SHP77 (cell line): Measurements from ENCODE around the gene LRBA.
"Not testable (repeated sequence)": the region's sequence is repeated elsewhere in the genome, so short reads cannot be mapped to it uniquely, and the experiment has no call there.

Experiments
- DNase-seq, 2 experiments: peaks; one replicate each; lab custom pipeline; 2025; lab: John Stamatoyannopoulos, UW

Gene LRBA

DNA sequence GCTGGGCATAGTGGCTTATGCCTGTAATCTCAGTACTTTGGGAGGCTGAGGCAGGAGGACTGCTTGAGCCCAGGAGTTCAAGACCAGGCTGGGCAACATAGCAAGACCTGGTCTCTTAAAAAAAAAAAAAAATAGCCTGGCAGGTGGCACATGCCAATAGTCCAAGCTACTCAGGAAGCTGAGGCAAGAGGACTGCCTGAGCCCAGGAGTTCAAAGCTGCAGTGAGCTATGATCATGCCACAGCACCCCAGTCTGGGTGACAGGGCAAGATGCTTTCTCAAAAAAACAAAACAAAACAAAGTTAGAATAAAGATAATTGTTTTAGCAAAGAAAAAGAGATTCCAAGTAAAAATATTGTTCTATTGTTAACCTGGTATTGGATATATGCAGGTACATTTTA lies 75.0 kb downstream of the LRBA start:
- no peak for DNase-seq

DNA sequence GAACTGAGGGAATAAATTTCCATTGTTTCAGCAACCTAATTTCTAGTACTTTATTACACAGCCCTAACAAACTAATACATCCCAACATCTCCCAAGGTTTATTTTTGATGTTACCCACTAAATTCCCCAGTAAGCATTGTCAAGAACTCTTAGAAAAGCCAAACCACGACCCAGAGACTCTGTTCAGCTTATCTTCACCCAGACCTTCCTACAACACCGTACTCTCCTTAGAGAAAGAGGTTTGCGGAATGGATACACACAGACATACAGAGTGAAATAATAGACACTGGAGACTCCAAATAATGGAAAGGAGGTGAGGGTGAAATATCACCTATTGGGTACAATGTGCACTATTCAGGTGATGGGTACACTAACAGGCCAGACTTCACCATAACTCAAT lies 75.6 kb downstream of the LRBA start:
- no peak for DNase-seq

DNA sequence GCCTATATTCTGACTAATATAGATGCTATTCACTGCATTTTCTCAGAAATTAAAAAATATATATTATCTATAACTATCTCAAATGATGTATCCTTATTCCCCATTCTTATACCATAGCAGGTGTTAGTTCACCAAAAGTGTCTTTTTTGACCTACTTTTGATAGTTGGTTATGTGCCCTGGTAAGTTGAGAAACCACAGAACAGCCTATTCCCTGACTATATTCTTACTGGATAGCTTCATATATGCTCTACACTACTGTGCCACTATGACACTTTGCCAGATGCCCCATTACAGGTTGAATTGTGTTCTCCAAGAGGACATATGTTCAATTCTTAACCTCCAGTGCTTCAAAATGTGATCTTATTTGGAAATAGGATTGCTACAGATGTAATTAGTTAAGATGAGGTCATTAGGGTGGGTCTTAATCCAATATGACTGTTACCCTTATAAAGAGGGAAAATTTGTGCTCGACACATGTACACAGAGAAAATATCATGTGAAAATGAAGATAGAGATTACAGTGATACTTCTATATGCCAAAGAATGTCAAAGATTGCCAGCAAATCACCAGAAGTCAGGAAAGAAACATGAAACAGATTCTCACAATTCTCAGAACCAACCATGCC lies 76.1 kb downstream of the LRBA start:
- no peak for DNase-seq

DNA sequence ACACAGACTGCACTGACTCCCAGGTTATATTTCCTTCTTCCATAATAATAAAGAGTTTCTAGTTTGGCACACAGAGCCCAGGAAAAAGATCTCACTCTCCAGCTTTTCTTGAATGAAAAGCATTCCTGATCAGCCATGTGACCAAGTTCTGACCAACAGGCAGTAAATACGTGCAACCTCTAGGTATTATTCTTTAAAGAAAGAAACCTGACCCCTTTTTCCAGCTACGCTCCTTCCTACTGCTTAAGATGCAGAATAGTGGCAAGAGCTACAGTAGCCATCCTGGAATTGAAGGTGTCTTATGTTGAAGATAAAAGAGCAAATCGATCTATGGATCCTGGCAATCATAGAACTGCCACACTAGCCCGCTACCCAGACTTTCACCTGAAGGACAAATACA lies 76.7 kb downstream of the LRBA start:
- no peak for DNase-seq

DNA sequence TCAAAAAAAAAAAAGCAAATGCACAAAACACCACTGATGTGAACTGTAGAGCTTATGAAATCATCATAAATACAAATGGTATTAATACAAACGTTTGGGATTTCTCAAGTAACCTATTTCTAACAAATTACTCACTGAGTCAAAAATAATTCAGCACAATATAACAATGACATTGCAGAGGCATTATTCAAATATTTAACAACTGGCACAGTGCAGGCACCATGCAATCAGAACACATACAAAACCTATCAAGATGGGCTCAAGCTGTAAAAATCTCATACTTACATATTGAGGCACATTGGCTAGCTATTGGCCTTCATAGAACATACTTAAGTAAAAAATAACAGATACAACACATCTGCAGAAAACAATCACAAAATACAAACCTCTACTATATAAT lies 81.1 kb downstream of the LRBA start:
- no peak for DNase-seq

DNA sequence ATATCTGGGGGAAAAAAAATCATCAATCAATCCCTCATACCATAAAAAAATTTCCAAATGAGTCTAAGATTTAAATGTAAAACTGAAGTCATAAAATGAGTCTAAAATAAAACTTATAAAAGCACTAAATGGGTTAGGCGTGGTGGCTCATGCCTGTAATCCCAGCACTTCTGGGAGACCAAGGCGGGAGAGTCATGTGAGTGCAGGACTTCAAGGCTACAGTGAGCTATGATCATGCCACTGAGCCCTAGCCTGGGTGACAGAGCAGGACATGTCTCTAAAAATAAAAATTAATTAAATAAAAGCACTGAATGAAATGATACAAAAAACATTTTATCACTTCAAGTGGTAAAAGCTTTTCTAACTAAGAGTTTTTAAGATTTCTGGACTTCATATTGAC lies 83.3 kb downstream of the LRBA start:
- DNase-seq = no peak

DNA sequence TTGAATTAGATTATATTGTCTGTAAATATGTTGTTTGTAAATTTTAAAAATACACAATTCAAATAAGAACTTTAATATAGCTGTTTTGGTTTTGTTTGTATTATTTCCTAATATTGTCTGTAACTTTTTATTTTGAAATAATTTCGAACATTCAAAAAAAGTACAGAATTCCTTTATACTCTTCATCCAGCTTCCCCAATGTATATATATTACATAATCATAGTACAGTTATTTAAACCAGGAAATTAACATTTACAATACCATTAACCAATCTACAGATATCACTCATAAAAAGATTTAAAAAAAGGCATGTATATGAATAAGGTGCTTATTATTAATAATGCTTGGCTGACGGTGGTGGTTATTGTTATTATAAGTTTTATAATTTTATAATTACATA lies 84.1 kb downstream of the LRBA start:
- DNase-seq = no peak

DNA sequence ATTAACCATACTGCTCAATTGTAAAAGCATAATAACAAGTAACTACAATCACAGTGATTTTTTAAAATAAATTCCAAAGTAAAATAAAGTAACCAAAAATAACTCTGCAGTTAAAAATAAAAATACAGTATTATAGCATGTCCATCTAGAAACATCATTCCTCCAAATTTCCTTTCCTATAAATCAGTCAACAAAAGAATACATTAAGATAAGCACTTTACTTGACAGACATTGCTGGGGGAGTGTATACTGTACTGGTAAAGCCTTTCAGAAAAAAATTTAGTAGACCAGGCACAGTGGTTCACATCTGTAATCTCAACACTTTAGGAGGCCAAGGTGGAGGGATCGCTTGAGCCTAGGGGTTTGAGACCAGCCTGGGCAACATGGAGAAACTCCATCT lies 91.1 kb downstream of the LRBA start:
- no peak for DNase-seq

DNA sequence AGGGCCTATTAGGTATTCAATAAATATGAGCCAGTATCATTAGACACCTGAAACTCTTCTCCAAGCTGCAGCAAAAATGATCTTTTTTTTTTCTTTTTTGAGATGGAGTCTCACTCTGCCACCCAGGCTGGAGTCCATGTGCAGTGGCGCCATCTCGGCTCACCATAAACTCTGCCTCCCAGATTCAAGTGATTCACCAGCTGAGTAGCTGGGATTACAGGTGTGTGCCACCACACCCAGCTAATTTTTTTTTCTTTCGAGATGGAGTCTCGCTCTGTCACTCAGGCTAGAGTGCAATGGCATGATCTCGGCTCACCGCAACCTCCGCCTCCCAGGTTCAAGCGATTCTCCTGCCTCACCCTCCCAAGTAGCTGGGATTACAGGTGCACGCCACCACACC lies 93.6 kb downstream of the LRBA start:
- not testable (repeated sequence) for DNase-seq

DNA sequence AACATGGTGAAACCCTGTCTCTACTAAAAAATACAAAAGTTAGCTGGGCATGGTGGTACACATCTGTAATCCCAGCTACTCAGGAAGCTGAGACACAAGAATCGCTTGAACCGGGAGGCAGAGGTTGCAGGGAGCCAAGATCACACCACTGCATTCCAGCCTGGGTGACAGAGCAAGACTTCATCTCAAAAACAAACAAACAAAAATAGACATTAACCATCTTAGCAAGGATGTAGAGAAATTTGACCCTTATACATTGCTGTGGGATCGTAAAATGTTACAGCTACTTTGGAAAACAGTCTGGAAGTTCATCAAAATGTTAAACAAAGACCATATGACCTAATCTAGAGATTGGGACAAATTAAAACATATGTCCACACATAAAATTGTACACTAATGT lies 96.5 kb downstream of the LRBA start:
- not testable (repeated sequence) for DNase-seq

DNA sequence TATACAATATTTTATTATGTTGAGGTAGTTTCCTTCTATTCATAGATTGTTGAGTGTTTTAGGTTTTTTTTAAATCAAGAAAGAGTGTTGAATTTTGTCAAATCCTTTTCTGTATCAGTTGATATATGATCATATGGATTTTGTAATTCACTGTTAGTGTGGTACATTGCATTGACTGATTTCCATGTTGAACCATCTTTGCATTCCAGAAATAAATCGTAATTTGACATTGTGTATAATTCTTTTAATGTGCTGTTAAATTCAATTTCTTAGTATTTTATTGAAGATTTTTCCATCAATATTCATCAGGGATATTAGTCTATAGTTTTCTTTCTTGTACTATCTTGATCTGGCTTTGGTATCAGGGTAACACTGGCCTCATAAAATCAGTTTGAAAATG lies 103.8 kb downstream of the LRBA start:
- DNase-seq = no peak

DNA sequence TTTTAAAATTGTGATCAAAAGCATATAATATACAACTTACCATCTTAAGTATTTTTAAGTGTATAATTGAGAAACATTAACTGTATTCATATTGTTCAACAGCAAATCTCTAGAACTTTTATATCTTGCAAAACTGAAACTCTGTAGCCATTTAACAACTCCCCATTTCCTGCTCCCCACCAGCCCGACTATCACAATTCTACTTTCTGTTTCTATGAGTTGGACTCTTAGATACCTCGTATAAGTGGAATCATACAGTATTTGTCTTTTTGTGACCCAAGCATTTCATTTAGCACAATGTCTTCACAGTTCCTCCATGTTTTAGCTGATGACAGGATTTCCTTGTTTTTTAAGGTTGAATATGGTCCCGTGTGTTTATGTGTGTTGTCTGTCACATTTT lies 106.0 kb downstream of the LRBA start:
- DNase-seq = no peak

DNA sequence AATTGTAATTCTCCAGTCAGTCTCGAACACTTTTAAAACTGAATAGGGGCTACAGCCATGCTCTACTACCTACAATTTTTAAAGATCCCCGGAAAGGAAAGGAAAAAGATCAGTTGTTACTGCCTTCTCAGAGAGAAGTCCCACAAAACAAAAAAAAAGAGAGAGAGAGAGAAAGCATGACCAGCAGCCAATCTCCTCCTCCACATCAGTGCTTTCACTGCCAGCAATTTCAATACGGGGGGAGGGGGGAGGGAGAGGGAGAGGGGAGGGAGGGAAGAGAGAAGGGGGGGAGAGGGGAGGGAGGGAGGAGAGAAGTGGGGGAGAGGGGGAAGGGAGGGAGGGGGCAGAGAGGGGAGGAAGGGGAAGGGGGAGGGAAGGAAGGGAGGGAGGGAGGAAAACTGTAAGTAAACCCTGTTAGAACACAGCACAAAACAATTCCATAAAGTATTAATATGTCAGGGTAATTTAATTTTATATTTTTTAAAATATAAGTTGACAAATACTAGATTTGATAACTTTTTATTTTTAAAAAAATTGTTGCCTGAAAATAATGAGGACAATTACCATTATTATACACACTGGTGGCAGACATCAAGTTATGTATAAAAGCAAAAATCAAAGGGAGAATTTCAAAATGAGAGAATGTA lies 108.0 kb downstream of the LRBA start:
- no peak for DNase-seq

DNA sequence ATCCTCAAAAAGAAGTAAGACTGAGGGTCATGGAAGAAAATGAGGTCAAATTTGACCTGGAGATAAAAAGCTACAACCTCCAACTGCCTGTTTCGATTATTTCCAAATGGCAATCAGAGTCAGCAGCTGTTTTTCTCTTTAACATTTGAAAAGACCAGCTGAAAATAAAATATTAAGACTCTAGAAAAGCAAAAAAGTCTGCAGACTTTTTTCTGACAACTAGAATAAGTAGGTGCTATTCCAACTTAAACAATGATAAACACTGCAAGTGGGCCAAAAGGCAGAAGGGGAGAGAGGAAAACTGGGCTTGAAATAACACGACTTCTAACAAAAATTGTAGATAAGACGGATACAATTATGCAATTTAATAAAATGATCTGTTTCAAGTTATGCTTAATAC lies 110.4 kb downstream of the LRBA start:
- no peak for DNase-seq

DNA sequence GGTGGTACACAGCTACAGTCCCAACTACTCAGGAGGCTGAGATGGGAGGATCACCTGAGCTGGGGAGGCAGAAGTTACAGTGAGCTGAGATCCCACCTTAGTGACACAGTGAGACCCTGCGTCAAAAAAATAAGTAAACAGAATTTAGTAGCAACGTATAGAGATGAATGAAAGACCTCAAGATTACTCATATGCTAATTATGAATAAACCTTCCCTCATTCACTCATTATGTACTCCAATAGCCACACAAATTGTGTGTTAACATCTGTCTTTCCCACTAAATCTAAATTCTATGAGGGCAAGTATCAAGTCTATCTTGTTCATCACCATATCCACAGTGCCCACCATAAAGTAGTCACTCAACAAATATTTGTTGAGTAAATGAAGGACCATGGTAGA lies 111.5 kb downstream of the LRBA start:
- DNase-seq = no peak

DNA sequence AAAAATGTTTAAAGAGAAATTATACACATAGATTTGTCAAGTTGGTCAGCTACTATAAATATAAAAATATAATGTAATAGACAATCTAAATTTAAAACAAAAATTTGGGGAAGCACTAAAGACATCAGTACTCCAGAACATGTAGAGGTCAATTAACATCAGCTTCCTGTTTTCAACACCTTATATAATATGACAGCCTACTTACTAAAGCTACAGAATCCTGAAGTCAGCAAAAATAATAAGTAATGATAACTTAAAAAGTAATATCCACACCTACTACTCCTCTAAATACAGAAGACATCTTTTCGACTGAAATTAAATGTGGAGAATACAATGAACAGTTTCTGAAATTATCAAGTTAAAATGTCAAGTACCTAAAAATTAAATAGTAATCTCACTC lies 118.6 kb downstream of the LRBA start:
- no peak for DNase-seq

DNA sequence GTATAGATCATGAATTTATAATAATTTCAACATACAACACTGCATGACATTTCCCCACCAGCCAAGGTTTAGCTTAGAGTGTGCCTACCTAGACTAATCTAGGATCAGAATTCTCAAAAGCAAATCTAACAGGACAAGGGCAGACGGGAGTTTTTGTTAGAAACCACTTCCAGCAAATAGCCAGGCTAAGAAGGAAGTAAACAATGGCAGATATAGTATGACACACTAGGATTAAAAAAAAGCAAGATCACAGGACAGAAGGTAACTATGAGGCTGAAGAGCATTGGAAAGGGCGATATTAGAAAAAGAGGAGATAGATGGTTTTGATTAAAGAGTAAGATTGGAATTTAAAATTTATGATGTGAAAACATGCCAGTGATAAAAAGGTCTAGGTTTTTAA lies 124.8 kb downstream of the LRBA start:
- no peak for DNase-seq

DNA sequence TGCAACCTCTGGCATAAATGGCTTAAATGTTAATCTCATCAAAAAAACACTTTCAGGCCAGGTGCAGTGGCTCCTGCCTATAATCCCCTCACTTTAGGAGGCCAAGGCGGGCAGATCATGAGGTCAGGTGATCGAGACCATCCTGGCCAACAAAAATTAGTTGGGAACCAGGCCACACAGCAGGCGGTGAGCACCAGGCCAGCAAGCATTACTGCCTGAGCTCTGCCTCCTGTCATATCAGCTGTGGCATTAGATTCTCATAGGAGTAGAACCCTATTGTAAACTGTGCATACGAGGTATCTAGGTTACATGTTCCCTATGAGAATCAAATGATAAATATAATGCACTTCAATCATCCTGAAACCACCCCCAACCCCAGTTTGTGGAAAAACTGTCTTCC lies 125.8 kb downstream of the LRBA start:
- no peak for DNase-seq

DNA sequence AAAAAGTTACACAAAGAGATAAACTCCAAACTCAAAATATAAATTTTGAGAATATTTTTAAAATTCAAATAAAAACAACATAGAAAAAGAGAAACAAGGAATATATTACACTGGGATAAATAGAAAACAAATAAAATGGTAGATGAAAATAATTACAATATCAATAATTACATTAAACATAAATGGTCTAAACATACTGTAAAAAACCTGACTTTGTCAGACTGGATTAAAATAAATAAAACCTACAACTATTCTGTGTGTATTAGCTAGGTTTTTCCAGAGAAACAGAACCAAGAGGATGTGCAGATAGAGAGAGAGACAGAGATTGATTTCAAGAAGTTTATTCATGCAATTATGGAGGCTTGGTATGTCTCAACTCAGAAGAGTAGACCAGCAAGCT lies 126.5 kb downstream of the LRBA start:
- DNase-seq = no peak

DNA sequence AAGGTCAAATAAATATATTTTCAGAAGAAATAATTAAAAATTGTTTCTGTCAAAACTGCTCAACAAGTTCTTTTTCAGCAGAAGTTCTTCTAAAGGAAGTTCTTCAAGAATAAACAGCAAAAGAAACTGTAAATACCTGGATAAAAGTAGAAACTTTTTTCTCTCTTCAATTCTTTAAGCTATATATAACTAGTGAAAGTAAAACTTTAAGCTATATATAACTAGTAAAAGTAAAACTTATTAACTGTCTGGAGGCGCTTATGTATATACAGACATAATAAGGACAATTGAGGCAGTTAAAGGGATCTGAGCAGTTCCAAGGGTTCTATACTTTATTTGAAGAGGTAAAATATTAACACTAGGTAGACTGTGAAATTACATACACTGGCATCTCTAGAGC lies 126.9 kb downstream of the LRBA start:
- DNase-seq = no peak

DNA sequence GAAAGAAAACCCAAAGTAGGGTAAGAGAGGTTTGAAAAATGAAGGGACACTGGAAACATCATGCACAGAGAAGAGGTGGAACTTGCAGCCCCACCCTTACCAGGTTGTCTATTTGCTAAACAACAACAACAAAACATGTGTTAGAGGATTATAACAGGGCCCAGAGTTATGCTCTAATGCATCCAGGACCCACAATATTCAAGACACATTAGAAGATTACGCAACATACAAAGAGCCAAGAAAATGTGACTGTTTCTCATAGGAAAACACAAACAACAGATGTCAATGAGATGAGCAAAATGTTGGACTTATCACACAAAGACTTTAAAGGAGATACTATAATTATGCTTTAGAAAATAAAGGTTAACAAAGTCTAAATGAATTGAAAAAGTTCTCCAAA lies 128.5 kb downstream of the LRBA start:
- DNase-seq = no peak

DNA sequence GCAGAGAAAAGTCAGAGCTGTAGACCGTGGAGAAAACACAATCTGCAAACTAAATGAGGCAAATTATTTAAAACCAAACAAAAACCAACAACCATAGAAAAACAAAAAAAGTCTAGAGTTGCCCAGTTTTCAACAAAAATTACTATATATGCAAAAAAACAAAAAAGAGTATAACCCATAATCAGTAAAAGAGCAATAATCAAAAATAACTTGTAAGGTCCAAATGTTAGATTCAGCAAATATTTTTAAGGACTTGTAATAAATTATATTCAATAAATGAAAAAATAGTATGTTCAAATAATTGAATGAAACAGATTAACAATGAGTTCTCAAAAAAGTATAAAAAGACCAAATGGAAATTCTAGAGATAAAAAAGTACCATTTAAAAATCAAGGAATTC lies 130.5 kb downstream of the LRBA start:
- no peak for DNase-seq

DNA sequence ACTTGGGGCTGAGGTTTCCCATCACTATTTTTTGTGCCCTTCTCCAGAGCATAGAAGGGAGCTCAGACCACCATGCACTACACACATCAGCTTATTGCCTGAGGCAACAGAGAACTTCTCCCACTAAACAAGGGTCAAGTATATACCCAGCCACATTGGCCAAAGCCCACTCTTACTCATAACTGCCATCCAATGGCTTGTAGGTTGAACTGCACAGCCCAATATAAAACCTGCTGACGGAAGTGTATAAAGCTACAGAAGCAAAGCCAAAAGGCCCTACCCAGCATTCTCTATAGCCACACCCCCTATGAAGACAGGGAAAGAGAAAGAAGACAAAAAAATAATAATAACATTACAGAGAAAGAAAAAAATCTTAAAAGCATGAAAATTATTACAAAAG lies 139.7 kb downstream of the LRBA start:
- DNase-seq = no peak
